ENCODE data around the gene MSH6. TPM values are rescaled to one million over a fixed set of nuclear protein-coding genes. Genes with fewer than 3 reads are reported as not detected.

MSH6 gene
- total and polyA plus RNA-seq, 2 of the 8 experiments (the other 6 are each of a cell fraction or from before 2014, with no cell fraction given) = 45.8 to 301 TPM

- TF ChIP-seq CHD7 (IDR thresholded peaks at IDR 0.05; ENCODE audit: insufficient replicate concordance, low read length) = no peak
- no peak for TF ChIP-seq SP4 (IDR thresholded peaks at IDR 0.05; ENCODE audit: low read length)
- no peak for TF ChIP-seq RXRA (IDR thresholded peaks at IDR 0.05; ENCODE audit: insufficient read depth, low read depth, low read length)
- no peak for TF ChIP-seq SP1 (IDR thresholded peaks at IDR 0.05; ENCODE audit: low read depth, low read length)
- TF ChIP-seq ZNF274 (IDR thresholded peaks at IDR 0.05; ENCODE audit: borderline replicate concordance, extremely low read depth, low read length) = no peak
- TF ChIP-seq, protein P1, sequence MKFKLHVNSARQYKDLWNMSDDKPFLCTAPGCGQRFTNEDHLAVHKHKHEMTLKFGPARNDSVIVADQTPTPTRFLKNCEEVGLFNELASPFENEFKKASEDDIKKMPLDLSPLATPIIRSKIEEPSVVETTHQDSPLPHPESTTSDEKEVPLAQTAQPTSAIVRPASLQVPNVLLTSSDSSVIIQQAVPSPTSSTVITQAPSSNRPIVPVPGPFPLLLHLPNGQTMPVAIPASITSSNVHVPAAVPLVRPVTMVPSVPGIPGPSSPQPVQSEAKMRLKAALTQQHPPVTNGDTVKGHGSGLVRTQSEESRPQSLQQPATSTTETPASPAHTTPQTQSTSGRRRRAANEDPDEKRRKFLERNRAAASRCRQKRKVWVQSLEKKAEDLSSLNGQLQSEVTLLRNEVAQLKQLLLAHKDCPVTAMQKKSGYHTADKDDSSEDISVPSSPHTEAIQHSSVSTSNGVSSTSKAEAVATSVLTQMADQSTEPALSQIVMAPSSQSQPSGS (IDR thresholded peaks at IDR 0.05; ENCODE audit: low read length) = no peak
Measured at GRCh38 chr2:47850198-47850597, 67.3 kb downstream of the MSH6 start (continued).

Measured in H1 (cell line).